Measurements from ENCODE around the gene SUN2. TPM values are rescaled to one million over a fixed set of nuclear protein-coding genes. Genes with fewer than 3 reads are reported as not detected.

SUN2 gene
- total RNA-seq, 4 donors from 2014 or later: 177 to 423 (median 312) TPM

DNA sequence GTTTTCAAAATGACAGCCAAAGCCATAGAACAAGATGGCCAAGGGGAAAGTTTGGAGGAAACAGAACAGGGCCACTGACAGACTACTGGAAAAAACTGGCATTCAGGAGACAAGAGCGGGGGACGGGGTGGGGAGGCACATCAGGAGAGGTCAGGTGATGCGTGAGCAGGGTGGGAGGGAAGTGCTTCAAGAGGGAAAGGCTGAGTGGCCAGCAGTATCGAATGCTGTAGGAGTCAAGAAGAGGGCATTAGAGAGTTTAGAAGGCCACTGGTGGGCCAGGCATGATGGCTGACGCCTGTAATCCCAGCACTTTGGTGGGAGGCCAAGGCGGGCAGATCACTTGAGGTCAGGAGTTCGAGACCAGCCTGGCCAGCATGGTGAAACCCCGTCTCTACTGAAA lies 41.9 kb downstream of the SUN2 start:
- Histone ChIP-seq H3K4me3 (no peak overlapping the region), H3K36me3 (peaks cover 0 to 30% of the 10 kb centered on the region in 2 donors), H3K27ac (no peak overlapping the region), H3K27me3 (no peaks in the 10 kb centered on the region), H3K9me3 (no peaks in the 10 kb centered on the region), H3K4me1 (peaks cover 35 to 38% of the 10 kb centered on the region in 2 donors)
- ATAC-seq (no peak), DNase-seq (no peak)
- in situ Hi-C loops (cut with MboI; ENCODE audit: low sequenced_read_pairs in 4 of 4) (no loop called here), intact Hi-C loops (cut with DNase I; ENCODE audit: low total_unique reads) (no loop called here)
- TF ChIP-seq POLR2A (IDR thresholded peaks at IDR 0.05): no peak
- TF ChIP-seq, protein P1, sequence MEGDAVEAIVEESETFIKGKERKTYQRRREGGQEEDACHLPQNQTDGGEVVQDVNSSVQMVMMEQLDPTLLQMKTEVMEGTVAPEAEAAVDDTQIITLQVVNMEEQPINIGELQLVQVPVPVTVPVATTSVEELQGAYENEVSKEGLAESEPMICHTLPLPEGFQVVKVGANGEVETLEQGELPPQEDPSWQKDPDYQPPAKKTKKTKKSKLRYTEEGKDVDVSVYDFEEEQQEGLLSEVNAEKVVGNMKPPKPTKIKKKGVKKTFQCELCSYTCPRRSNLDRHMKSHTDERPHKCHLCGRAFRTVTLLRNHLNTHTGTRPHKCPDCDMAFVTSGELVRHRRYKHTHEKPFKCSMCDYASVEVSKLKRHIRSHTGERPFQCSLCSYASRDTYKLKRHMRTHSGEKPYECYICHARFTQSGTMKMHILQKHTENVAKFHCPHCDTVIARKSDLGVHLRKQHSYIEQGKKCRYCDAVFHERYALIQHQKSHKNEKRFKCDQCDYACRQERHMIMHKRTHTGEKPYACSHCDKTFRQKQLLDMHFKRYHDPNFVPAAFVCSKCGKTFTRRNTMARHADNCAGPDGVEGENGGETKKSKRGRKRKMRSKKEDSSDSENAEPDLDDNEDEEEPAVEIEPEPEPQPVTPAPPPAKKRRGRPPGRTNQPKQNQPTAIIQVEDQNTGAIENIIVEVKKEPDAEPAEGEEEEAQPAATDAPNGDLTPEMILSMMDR (IDR thresholded peaks at IDR 0.05 in 4 of 5, conservative IDR thresholded peaks at IDR 0.05 in 1 of 5): no peak

DNA sequence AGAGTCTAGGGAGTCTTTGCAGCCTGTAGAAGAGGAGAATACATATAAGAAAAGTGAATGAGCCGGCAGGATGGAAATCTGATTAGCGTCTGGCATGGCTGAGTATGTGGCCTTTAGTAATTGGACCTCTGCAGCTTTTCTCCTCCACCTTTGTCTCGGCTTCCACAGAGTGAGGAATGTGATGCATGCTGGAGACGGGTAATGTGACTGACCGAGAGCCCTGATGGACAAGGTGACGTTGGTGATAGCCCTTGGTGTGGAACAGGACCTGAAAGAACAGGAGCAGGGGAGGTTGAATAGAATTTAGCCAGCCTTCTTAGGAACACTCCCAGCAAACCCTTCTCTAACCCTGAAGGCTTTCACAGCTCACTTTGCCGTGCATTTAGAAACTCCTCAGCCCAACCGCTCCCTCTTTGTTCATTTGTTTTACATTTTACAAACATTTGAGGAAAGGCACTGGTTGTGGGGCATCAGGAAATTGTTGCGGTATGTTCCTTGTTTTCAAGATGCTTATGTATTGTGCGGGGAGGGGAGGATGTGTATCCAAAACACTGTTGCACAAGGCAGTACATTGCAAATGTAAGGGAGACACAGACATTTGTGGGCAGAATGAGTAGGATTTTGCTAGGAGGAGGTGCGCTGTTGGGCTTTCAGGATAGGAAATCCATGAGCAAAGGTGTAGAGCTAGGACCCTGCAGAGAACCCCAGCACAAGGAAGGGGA lies 43.2 kb downstream of the SUN2 start:
- in situ Hi-C loops (cut with MboI; ENCODE audit: low sequenced_read_pairs in 4 of 4): no loop called here
- Histone ChIP-seq H3K4me3 (no peak overlapping the region), H3K27me3 (no peaks in the 10 kb centered on the region), H3K27ac (peak overlapping the region in 2 of 4 donors; percentile 6 to 11), H3K9me3 (no peaks in the 10 kb centered on the region), H3K4me1 (peaks cover 38 to 41% of the 10 kb centered on the region in 2 donors), H3K36me3 (peaks cover 0 to 27% of the 10 kb centered on the region in 2 donors)
- TF ChIP-seq POLR2A (IDR thresholded peaks at IDR 0.05): no peak
- TF ChIP-seq, protein P1 (IDR thresholded peaks at IDR 0.05 in 4 of 5, conservative IDR thresholded peaks at IDR 0.05 in 1 of 5): no peak
- no peak for DNase-seq
- intact Hi-C loops (cut with DNase I; ENCODE audit: low total_unique reads): no loop called here
- ATAC-seq: no peak

DNA sequence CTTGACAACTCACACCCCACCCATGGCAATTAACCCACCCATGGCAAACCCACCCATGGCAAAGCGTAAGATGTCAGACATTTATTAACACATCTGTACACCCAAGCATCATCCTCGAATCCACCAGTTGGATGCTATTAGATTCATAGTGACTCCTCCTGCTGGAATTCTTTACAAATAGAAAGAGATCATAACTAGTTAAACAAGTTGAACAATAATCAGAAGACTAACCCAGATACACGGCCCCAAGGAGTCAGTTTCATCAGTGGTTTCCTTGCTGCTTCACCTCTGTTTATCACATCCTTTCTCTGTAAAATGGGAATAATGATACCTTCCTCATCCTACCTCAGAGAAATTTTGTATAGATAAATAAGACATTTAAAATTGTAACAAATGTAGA lies 44.9 kb downstream of the SUN2 start:
- peaks cover 0 to 9% of the 10 kb centered on the region in 2 donors for H3K36me3 ChIP-seq
- DNase-seq: no peak

DNA sequence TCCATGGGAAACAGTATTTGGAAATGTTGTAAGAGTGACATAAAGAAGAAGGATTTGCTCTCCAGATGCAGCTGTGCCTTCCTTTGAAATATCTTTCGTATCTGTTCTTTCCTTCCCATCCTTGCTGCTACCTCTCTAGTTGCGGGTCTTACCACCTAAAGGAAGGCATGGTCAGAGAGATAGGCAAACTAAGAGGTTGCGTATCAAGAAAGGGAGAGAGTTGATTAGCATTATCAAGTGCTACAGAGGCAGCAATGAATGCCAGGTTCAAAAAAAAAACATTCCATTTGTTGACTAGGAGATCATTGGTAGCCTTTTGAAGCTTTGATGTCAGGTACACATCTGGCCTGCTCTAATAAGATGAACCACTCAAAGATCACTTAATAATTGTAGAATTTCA lies 45.4 kb downstream of the SUN2 start:
- Histone ChIP-seq H3K4me3 (no peak overlapping the region), H3K27ac (peak overlapping the region in 1 of 4 donors; percentile 96), H3K36me3 (peaks cover 0 to 9% of the 10 kb centered on the region in 2 donors), H3K27me3 (no peaks in the 10 kb centered on the region), H3K4me1 (peaks cover 46 to 48% of the 10 kb centered on the region in 2 donors), H3K9me3 (no peaks in the 10 kb centered on the region)
- TF ChIP-seq, protein P1 (IDR thresholded peaks at IDR 0.05 in 4 of 5, conservative IDR thresholded peaks at IDR 0.05 in 1 of 5): no peak
- no peak for TF ChIP-seq POLR2A (IDR thresholded peaks at IDR 0.05)
- ATAC-seq (no peak), DNase-seq (no peak)
- intact Hi-C loops (cut with DNase I; ENCODE audit: low total_unique reads): no loop called here
- in situ Hi-C loops (cut with MboI; ENCODE audit: low sequenced_read_pairs in 4 of 4): no loop called here

More for the DNA sequence above, 44.9 kb downstream of the SUN2 start:
- Histone ChIP-seq H3K27me3 (no peaks in the 10 kb centered on the region), H3K27ac (no peak overlapping the region), H3K9me3 (no peaks in the 10 kb centered on the region), H3K4me3 (no peak overlapping the region), H3K4me1 (peaks cover 46 to 50% of the 10 kb centered on the region in 2 donors)
- TF ChIP-seq, protein P1 (IDR thresholded peaks at IDR 0.05 in 4 of 5, conservative IDR thresholded peaks at IDR 0.05 in 1 of 5): no peak
- no peak for TF ChIP-seq POLR2A (IDR thresholded peaks at IDR 0.05)
- in situ Hi-C loops (cut with MboI; ENCODE audit: low sequenced_read_pairs in 4 of 4) (no loop called here), intact Hi-C loops (cut with DNase I; ENCODE audit: low total_unique reads) (no loop called here)
- no peak for ATAC-seq

All from gastrocnemius medialis (tissue), 4 donors.